ENCODE measurements around the gene FAM184B. TPM values are rescaled to one million over a fixed set of nuclear protein-coding genes. Genes with fewer than 3 reads are reported as not detected.

Gene FAM184B
- total RNA-seq, 1 experiment from 2014 or later: 0.09 TPM

DNA sequence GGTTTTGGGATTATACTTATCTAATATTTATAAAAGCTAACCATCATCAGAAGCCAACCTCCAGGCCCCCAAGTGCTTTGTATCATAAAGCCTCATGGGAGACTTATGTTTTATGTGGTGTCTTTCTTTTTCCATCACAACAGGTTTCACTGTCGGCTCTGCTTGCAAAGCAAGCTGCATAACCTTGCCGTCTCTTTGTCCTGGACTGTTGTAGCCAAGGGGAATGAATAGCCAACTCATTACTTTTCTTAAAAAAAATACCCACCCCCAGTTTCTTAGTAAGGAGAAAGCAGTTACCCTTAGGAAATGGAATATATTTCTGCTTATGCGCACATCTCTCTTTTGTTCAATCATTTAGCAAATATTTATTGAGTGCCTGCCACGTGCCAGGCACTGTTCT lies 40.7 kb downstream of the FAM184B start:
- H3K23me2 ChIP-seq (ENCODE audit: insufficient read length, low read depth, low read length, poor library complexity, severe bottlenecking): no peaks in the 10 kb centered on the region
- H3K9ac ChIP-seq (ENCODE audit: extremely low read depth, insufficient read length, low read length): no peak overlapping the region
- H2AK5ac ChIP-seq (ENCODE audit: insufficient read length, low read length): no peak overlapping the region
- H2BK20ac ChIP-seq (ENCODE audit: low read depth, low read length, poor library complexity, severe bottlenecking): no peak overlapping the region
- no peak overlapping the region for H2BK15ac ChIP-seq (ENCODE audit: low read depth, low read length)
- H2BK120ac ChIP-seq (ENCODE audit: low read depth, low read length, poor library complexity, severe bottlenecking): no peak overlapping the region
- no peak overlapping the region for H3K18ac ChIP-seq (ENCODE audit: insufficient read length, low read depth, low read length)
- no peak overlapping the region for H2AFZ ChIP-seq (ENCODE audit: low read length)
- no peak overlapping the region for H4K8ac ChIP-seq (replicated peaks; ENCODE audit: insufficient read length, low read depth, low read length)
- H3K79me2 ChIP-seq (ENCODE audit: insufficient read depth, low read length): no peaks in the 10 kb centered on the region
- H3K4ac ChIP-seq (ENCODE audit: low read depth, low read length): no peak overlapping the region
- H3K27me3 Mint-ChIP-seq (ENCODE audit: low read depth): peaks cover 4% of the 10 kb centered on the region
- TF ChIP-seq, protein P1, sequence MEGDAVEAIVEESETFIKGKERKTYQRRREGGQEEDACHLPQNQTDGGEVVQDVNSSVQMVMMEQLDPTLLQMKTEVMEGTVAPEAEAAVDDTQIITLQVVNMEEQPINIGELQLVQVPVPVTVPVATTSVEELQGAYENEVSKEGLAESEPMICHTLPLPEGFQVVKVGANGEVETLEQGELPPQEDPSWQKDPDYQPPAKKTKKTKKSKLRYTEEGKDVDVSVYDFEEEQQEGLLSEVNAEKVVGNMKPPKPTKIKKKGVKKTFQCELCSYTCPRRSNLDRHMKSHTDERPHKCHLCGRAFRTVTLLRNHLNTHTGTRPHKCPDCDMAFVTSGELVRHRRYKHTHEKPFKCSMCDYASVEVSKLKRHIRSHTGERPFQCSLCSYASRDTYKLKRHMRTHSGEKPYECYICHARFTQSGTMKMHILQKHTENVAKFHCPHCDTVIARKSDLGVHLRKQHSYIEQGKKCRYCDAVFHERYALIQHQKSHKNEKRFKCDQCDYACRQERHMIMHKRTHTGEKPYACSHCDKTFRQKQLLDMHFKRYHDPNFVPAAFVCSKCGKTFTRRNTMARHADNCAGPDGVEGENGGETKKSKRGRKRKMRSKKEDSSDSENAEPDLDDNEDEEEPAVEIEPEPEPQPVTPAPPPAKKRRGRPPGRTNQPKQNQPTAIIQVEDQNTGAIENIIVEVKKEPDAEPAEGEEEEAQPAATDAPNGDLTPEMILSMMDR (conservative IDR thresholded peaks at IDR 0.05): no peak
- H2BK12ac ChIP-seq (ENCODE audit: insufficient read length, low read depth, low read length): no peak overlapping the region
- no peaks in the 10 kb centered on the region for H3K9me3 Mint-ChIP-seq
- H3K27me3 ChIP-seq (ENCODE audit: insufficient read depth, low read length): no peaks in the 10 kb centered on the region
- no peak overlapping the region for H4K91ac ChIP-seq (ENCODE audit: insufficient read length, low read depth, low read length)
- no peaks in the 10 kb centered on the region; a peak in 1 of 7 replicates for H3K36me3 Mint-ChIP-seq (ENCODE audit: insufficient read depth in 1 of 3, low read depth in 3 of 3)
- no peaks in the 10 kb centered on the region for H3K9me3 ChIP-seq (ENCODE audit: control insufficient read depth, low read depth, low read length)
- no peak overlapping the region for H3T11ph ChIP-seq (ENCODE audit: low read length)
- H3K4me1 ChIP-seq (ENCODE audit: insufficient read depth, low read length): no peaks in the 10 kb centered on the region
- H3K56ac ChIP-seq (ENCODE audit: insufficient read length, low read depth, low read length): no peak overlapping the region
- no peak overlapping the region for H3K23ac ChIP-seq (ENCODE audit: insufficient read length, low read depth, low read length)
- peaks cover 8 to 13% of the 10 kb centered on the region in 2 experiments for H3K4me1 Mint-ChIP-seq
- no peak overlapping the region for H3K27ac ChIP-seq (ENCODE audit: insufficient read length, low read depth, low read length)
- no CpG with 5 or more reads among the region's 4 CpGs for WGBS (ENCODE audit: extremely low coverage, insufficient read length, low lambda C conversion rate)
- no peak for DNase-seq
- H3K27ac Mint-ChIP-seq: no peak overlapping the region
- no peaks in the 10 kb centered on the region for H3K79me1 ChIP-seq (ENCODE audit: insufficient read depth, low read depth, low read length, poor library complexity, severe bottlenecking)
- H3K4me2 ChIP-seq (ENCODE audit: insufficient read depth, insufficient read length, low read length): no peak overlapping the region
- H2BK5ac ChIP-seq (ENCODE audit: insufficient read length, low read length): no peak overlapping the region
- no peaks in the 10 kb centered on the region for H4K20me1 ChIP-seq (ENCODE audit: control insufficient read depth, insufficient read depth, insufficient read length)
- H3K4me3 Mint-ChIP-seq: no peak overlapping the region
- H3K14ac ChIP-seq (ENCODE audit: insufficient read depth, low read length): no peak overlapping the region
- no peak overlapping the region for H4K5ac ChIP-seq (ENCODE audit: insufficient read length, low read depth, low read length)
